RWPE1 (cell line): ENCODE results near the gene LUC7L.
"Not testable (repeated sequence)": the region's sequence is repeated elsewhere in the genome, so short reads cannot be mapped to it uniquely, and the experiment has no call there.

Source experiments
- CTCF ChIA-PET: fragments of 350-600 bp; sonication (Branson Sonifier 250); formaldehyde crosslinking; extraction: SDS; loops from one replicate; lab custom pipeline; 2021; lab: Yijun Ruan, JAX
- POLR2A ChIA-PET: fragments of 400-600 bp; formaldehyde crosslinking; extraction: SDS; loops from one replicate; lab custom pipeline; 2020; ENCODE audit warnings: antibody characterized with exemption; ENCODE audit not compliant: low non-redundant PET; lab: Yijun Ruan, JAX
- DNase-seq: peaks from one replicate; pipeline ENCODE4 v3.0.0; 2012; ENCODE audit warnings: low spot score
- H3K27ac ChIP-seq: fragments of 450-650 bp; 2 replicates; pipeline ENCODE4 v1.5.1; 2017
- CTCF ChIP-seq: fragments of 450-650 bp; conservative IDR thresholded peaks from 2 replicates; pipeline ENCODE4 v1.5.1; 2017; ENCODE audit warnings: low read depth, mild to moderate bottlenecking

The LUC7L gene

GRCh38 chr16:229731-230281 is 557 bp upstream of the LUC7L start:
- peak overlapping the region; percentile 87; the same call in 1 of the 2 replicates for H3K27ac ChIP-seq
- CTCF ChIA-PET = interaction anchor here (1.0 to 1.4 kb wide), 2 partner anchors 132 to 133 kb away, joined by 4 to 5 read pairs; no protein-coding TSS in a partner anchor
- TF ChIP-seq CTCF = no peak
- DNase-seq = no peak
- POLR2A ChIA-PET = no interaction called here

GRCh38 chr16:228151-228851 is 948 bp downstream of the LUC7L start:
- ChIA-PET POLR2A (interaction anchor here (0.6 kb wide), 1 partner anchor 109 kb away, joined by 3 read pairs; no protein-coding TSS in a partner anchor), CTCF (interaction anchor here (0.6 to 1.8 kb wide), 4 partner anchors 76 to 606 kb away, joined by 3 to 7 read pairs (median 4); no protein-coding TSS in a partner anchor)
- TF ChIP-seq CTCF = no peak
- peak overlapping the region; percentile 87 for H3K27ac ChIP-seq
- DNase-seq = peak; percentile 20

GRCh38 chr16:220021-220420 is 9.2 kb downstream of the LUC7L start:
- ChIA-PET CTCF (no interaction called here), POLR2A (no interaction called here)
- TF ChIP-seq CTCF = no peak
- no peak overlapping the region for H3K27ac ChIP-seq
- no peak for DNase-seq

- no peak for DNase-seq
- H3K27ac ChIP-seq = 0 out of 2 replicates have a peak overlapping the region, but pooled peaks have one; percentile 25
- ChIA-PET POLR2A (no interaction called here), CTCF (interaction anchor here (1.0 kb wide), 1 partner anchor 32 kb away, joined by 8 read pairs; the partner anchor contains the start of gene HBQ1)
- no peak for TF ChIP-seq CTCF
Observed at GRCh38 chr16:212999-213398, 16.2 kb downstream of the LUC7L start.

- POLR2A ChIA-PET, DNase-seq: not testable (repeated sequence)
- CTCF ChIA-PET = interaction anchor here (0.6 kb wide), 1 partner anchor 32 kb away, joined by 3 read pairs; no protein-coding TSS in a partner anchor
- H3K27ac ChIP-seq = peak overlapping the region; percentile 4; the same call in 1 of the 2 replicates
Observed at GRCh38 chr16:211631-212180, 17.5 kb downstream of the LUC7L start.

GRCh38 chr16:209359-209758 is 19.9 kb downstream of the LUC7L start:
- DNase-seq, H3K27ac ChIP-seq: not testable (repeated sequence)
- ChIA-PET CTCF (interaction anchor here (0.9 kb wide), 1 partner anchor 102 kb away, joined by 3 read pairs; no protein-coding TSS in a partner anchor), POLR2A (interaction anchor here (0.6 kb wide), 1 partner anchor 15 kb away, joined by 3 read pairs; no protein-coding TSS in a partner anchor)

- DNase-seq, H3K27ac ChIP-seq, POLR2A ChIA-PET, CTCF ChIA-PET: not testable (repeated sequence)
Observed at GRCh38 chr16:204046-204445, 25.2 kb downstream of the LUC7L start.
